Natural killer cell treated with Interleukin-12 subunit alpha and Interleukin-12 subunit beta and Interleukin-15 and Interleukin-18, amount 100 ng/mL, for 72 hours (primary cell): ENCODE measurements around the gene ITPKB. TPM values are rescaled to one million over a fixed set of nuclear protein-coding genes. Genes with fewer than 3 reads are reported as not detected.

Experiments
- ATAC-seq, 2 donors: fragments of 150-1000 bp; cut with Tn5 transposase in 1 of 2; sonication (Bioruptor Pico), chemical (Tn5 transposase) in 1 of 2; 2 replicates each; pipeline ENCODE4 v1.10.0; 2021
- DNase-seq: peaks from one replicate; pipeline ENCODE4 v3.0.0; 2022; ENCODE audit warnings: low spot score
- H3K27ac Mint-ChIP-seq, 2 donors: 1 replicate in 1 of 2; 2 replicates in 1 of 2; pipeline ENCODE4 v1.8.0; 2022; ENCODE audit warnings: mixed read lengths in 2 of 2, mild to moderate bottlenecking in 1 of 2, moderate library complexity in 1 of 2
- H3K27me3 Mint-ChIP-seq, 2 donors: 1 replicate in 1 of 2; 2 replicates in 1 of 2; pipeline ENCODE4 v1.8.0; 2022; ENCODE audit warnings: mixed read lengths in 2 of 2
- H3K36me3 Mint-ChIP-seq: one replicate; pipeline ENCODE4 v1.8.0; 2022; ENCODE audit warnings: mixed read lengths
- H3K4me1 Mint-ChIP-seq, 2 donors: 1 replicate in 1 of 2; 2 replicates in 1 of 2; pipeline ENCODE4 v1.8.0; 2022; ENCODE audit warnings: low read depth in 2 of 2, mixed read lengths in 2 of 2, mild to moderate bottlenecking in 1 of 2
- H3K4me3 Mint-ChIP-seq: one replicate; pipeline ENCODE4 v1.8.0; 2022; ENCODE audit warnings: mixed read lengths
- H3K9me3 Mint-ChIP-seq: 2 replicates; pipeline ENCODE4 v1.8.0; 2022; ENCODE audit warnings: mixed read lengths
- total RNA-seq, 2 donors: library from RNA; stranded (reverse); gene quantifications; one replicate each; pipeline ENCODE4 v1.2.3, GENCODE V29; 2022

ITPKB gene
- total RNA-seq, 2 donors from 2014 or later = 27.2 to 35.2 TPM

- Mint-ChIP-seq H3K27ac (no peak overlapping the region), H3K4me1 (no peaks in the 10 kb centered on the region), H3K9me3 (no peaks in the 10 kb centered on the region), H3K27me3 (peaks cover 0 to 5% of the 10 kb centered on the region in 2 donors), H3K36me3 (no peaks in the 10 kb centered on the region), H3K4me3 (no peak overlapping the region)
- ATAC-seq (no peak), DNase-seq (no peak)
Measured at GRCh38 chr1:226588484-226588883, 150.6 kb downstream of the ITPKB start.

DNA sequence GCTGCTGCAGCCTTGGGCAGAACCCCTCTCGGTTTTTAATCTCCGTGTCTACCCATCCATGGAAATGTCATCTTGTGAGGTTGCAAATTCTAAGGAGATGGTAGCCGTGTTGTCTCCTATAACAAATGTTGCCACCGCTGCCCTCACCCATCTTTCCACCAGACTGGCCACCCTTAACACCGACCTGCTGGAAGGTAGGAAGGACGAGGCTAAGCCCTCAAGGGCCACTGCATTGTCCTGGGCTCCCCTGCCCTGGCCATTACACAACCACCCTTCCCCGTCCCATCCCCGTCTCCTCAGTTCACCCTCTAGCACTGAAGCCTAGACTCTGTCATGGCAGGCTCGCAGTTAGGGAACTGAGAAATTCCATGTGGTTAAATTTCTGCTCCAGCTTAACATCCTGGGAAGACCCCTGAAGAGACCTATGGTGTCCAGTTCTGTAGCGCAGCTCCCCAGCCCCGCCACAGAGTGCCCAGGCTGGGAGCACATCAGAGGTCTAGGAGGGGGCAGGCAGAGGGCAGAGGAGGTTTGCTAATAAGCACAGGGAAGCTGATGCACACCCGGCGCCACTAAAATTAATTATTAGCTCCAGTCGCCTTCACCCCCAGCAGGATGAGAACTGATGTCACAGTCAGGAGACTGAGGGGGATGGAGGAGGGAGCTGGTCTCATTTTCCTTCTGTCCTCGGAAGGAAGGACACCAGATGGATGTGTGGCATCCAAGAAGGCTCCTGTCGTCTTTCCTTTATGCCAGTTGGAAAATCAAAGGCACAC is 152.2 kb downstream of the ITPKB start:
- Mint-ChIP-seq H3K4me1 (no peaks in the 10 kb centered on the region), H3K27ac (no peak overlapping the region), H3K27me3 (peaks cover 0 to 5% of the 10 kb centered on the region in 2 donors), H3K36me3 (no peaks in the 10 kb centered on the region), H3K9me3 (no peaks in the 10 kb centered on the region), H3K4me3 (no peak overlapping the region)
- DNase-seq = no peak
- ATAC-seq = no peak

DNA sequence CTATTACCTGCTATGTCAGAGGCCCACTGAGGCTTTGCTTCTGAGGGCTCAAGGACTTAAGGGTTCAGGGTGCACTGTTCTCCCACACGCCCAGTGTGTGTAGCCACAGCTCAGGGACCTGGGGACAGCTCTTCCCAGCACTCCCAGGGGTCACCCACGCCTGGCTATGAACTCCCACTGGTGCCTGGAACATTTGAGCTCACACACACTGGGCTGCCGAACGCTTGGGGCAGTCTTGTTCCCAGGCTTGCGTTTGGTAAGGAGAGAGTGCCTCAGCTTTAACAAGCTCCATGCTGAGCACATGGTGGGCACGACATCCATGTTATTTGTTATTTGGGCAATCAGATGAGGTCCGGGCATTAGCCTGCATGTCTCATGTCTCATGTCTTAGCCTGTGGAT is 153.0 kb downstream of the ITPKB start:
- no peak overlapping the region for H3K27ac Mint-ChIP-seq

DNA sequence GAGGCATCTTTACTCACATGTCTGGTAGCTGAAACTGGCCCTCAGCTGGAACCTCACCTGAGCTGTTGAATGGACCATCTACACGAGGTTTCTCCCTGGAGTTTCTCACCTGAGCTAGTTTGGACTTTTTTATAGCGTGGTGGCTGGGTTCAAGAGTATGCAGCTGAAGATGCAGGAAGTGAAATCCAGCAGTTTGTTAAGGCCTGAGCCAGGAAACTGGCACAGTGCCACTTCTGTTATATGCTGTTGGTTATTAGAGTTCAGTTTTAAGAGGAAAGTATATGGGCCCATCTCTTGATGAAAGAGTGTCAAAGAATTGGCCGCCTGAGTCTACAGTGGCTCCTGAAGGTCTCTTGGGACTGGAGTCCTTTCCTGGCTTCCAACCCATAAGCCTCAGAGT is 154.9 kb downstream of the ITPKB start:
- no peaks in the 10 kb centered on the region for H3K4me1 Mint-ChIP-seq
- no peak overlapping the region for H3K27ac Mint-ChIP-seq
- ATAC-seq (no peak), DNase-seq (no peak)
- no peaks in the 10 kb centered on the region for H3K36me3 Mint-ChIP-seq
- no peaks in the 10 kb centered on the region for H3K9me3 Mint-ChIP-seq
- no peak overlapping the region for H3K4me3 Mint-ChIP-seq
- H3K27me3 Mint-ChIP-seq = peaks cover 0 to 2% of the 10 kb centered on the region in 2 donors

More for the DNA sequence above, 153.0 kb downstream of the ITPKB start:
- no peak overlapping the region for H3K4me3 Mint-ChIP-seq
- peaks cover 0 to 5% of the 10 kb centered on the region in 2 donors for H3K27me3 Mint-ChIP-seq
- DNase-seq (no peak), ATAC-seq (no peak)
- H3K9me3 Mint-ChIP-seq = no peaks in the 10 kb centered on the region
- H3K36me3 Mint-ChIP-seq = no peaks in the 10 kb centered on the region
- no peaks in the 10 kb centered on the region for H3K4me1 Mint-ChIP-seq

GRCh38 chr1:226582966-226583365 is 156.1 kb downstream of the ITPKB start:
- H3K4me1 Mint-ChIP-seq = no peaks in the 10 kb centered on the region
- peaks cover 0 to 2% of the 10 kb centered on the region in 2 donors for H3K27me3 Mint-ChIP-seq
- ATAC-seq (no peak), DNase-seq (no peak)
- no peak overlapping the region for H3K27ac Mint-ChIP-seq
- H3K36me3 Mint-ChIP-seq = no peaks in the 10 kb centered on the region
- H3K9me3 Mint-ChIP-seq = no peaks in the 10 kb centered on the region
- H3K4me3 Mint-ChIP-seq = no peak overlapping the region

Other genes with a start within 250 kb of the ITPKB start
- gene STUM, start 190.5 kb downstream of the ITPKB start, total RNA-seq = not detected
- gene PSEN2, start 131.3 kb upstream of the ITPKB start, total RNA-seq = 10 to 100 TPM; 20.3 to 21.8 TPM
- gene COQ8A, start 201.0 kb upstream of the ITPKB start, total RNA-seq = 10 to 100 TPM; 12.3 to 28.4 TPM